Testis (tissue), 2 donors: ENCODE results near the gene CXCR6.

Experiments used
- CTCF ChIP-seq, 3 experiments: fragments of 450-650 bp in 2 of 3; fragments of 200-600 bp in 1 of 3; sonication (generic) in 1 of 3; IDR thresholded peaks; one replicate each; pipeline ENCODE4 v1.5.1; 2016 to 2019; ENCODE audit warnings: antibody characterized with exemption in 3 of 3, mild to moderate bottlenecking in 2 of 3, moderate library complexity in 1 of 3
- POLR2A ChIP-seq: fragments of 450-650 bp; IDR thresholded peaks from one replicate; pipeline ENCODE4 v1.6.1; 2017; ENCODE audit warnings: antibody characterized with exemption, mild to moderate bottlenecking, moderate library complexity

DNA sequence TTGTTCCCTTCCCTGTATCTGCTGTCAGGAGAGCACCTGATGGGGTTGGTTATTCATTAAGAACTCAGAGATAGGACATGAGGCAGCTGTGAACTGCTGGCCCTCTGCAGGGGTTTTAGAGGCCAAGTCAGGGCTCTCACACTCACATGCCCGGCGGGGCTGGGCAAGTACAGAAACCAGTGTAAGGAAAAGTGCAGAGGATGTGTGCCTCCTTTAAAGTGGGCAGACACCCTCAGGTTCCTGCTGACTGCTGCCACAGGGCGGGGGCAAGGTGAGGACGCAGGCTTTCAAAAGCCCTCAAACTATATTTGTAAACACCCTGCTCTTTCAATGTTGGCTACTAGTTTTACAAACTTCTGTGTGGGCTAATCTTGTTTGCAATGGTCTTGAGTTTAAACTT lies 22.4 kb downstream of the CXCR6 start:
- TF ChIP-seq CTCF (IDR thresholded peaks at IDR 0.05) (no peak), POLR2A (no peak)
